Dedifferentiated amniotic fluid mesenchymal stem cell (primary cell): Measurements from ENCODE around the gene AGAP1.

Experiments used
- DNase-seq: peaks from one replicate; pipeline ENCODE4 v3.0.0-alpha.2; 2016; ENCODE audit errors: extremely low spot score

AGAP1 gene

GRCh38 chr2:235765181-235765820 lies 271.5 kb downstream of the AGAP1 start:
- no peak for DNase-seq

- DNase-seq, result peak; percentile 87
These were observed 272.4 kb downstream of the AGAP1 start for GRCh38 chr2:235766278-235766677.

GRCh38 chr2:235768606-235769005 lies 274.8 kb downstream of the AGAP1 start:
- DNase-seq, result no peak

- no peak for DNase-seq
These were observed 275.2 kb downstream of the AGAP1 start for GRCh38 chr2:235769046-235769445.

GRCh38 chr2:235770909-235771820 lies 277.3 kb downstream of the AGAP1 start:
- DNase-seq, result no peak

- DNase-seq, result no peak
These were observed 279.5 kb downstream of the AGAP1 start for GRCh38 chr2:235773188-235773928.

- DNase-seq, result no peak
These were observed 280.5 kb downstream of the AGAP1 start for GRCh38 chr2:235774153-235774870.

- no peak for DNase-seq
These were observed 282.7 kb downstream of the AGAP1 start for GRCh38 chr2:235776531-235776930.

GRCh38 chr2:235779444-235779896 lies 285.6 kb downstream of the AGAP1 start:
- DNase-seq, result peak; percentile 64

GRCh38 chr2:235780401-235780800 lies 286.6 kb downstream of the AGAP1 start:
- no peak for DNase-seq

GRCh38 chr2:235781775-235782174 lies 287.9 kb downstream of the AGAP1 start:
- DNase-seq, result no peak

- no peak for DNase-seq
These were observed 290.9 kb downstream of the AGAP1 start for GRCh38 chr2:235784788-235785187.

- DNase-seq, result no peak
These were observed 295.7 kb downstream of the AGAP1 start for GRCh38 chr2:235789552-235789951.

- DNase-seq, result no peak
These were observed 299.4 kb downstream of the AGAP1 start for GRCh38 chr2:235793163-235793752.

- no peak for DNase-seq
These were observed 305.4 kb downstream of the AGAP1 start for GRCh38 chr2:235799281-235799680.

GRCh38 chr2:235802542-235802941 lies 308.7 kb downstream of the AGAP1 start:
- DNase-seq, result no peak

GRCh38 chr2:235803028-235803427 lies 309.2 kb downstream of the AGAP1 start:
- DNase-seq, result no peak

GRCh38 chr2:235804676-235805075 lies 310.8 kb downstream of the AGAP1 start:
- no peak for DNase-seq

GRCh38 chr2:235806986-235807750 lies 313.3 kb downstream of the AGAP1 start:
- DNase-seq, result no peak

- no peak for DNase-seq
These were observed 314.5 kb downstream of the AGAP1 start for GRCh38 chr2:235808366-235808765.
